Gastroesophageal sphincter (tissue), 4 donors: ENCODE measurements around the gene CDH4. TPM values are rescaled to one million over a fixed set of nuclear protein-coding genes. Genes with fewer than 3 reads are reported as not detected.

Experiments used
- ATAC-seq: fragments of 150-250 bp; one replicate; pipeline ENCODE4 v1.9.1; 2016; ENCODE audit warnings: mild to moderate bottlenecking, moderate library complexity
- H3K27ac ChIP-seq, 4 donors: fragments of 200-600 bp; sonication (generic) in 3 of 4; 1 replicate in 3 of 4; 2 replicates in 1 of 4; pipeline ENCODE4 v1.5.1; 2016 to 2019
- H3K27me3 ChIP-seq: fragments of 200-600 bp; sonication (generic); one replicate; pipeline ENCODE4 v1.5.1; 2019
- H3K36me3 ChIP-seq, 2 donors: fragments of 200-600 bp; sonication (generic); one replicate each; pipeline ENCODE4 v1.5.1; 2019; ENCODE audit warnings: control low read depth in 1 of 2
- H3K4me1 ChIP-seq, 3 donors: fragments of 200-600 bp; sonication (generic); 1 replicate in 2 of 3; 2 replicates in 1 of 3; pipeline ENCODE4 v1.5.1; 2016 to 2019; ENCODE audit warnings: control low read depth in 2 of 3
- H3K4me3 ChIP-seq, 2 donors: fragments of 200-600 bp; sonication (generic); one replicate each; pipeline ENCODE4 v1.5.1; 2019; ENCODE audit warnings: mild to moderate bottlenecking in 1 of 2, moderate library complexity in 1 of 2
- H3K9me3 ChIP-seq, 3 donors: fragments of 200-600 bp; sonication (generic); one replicate each; pipeline ENCODE4 v1.5.1; 2017 to 2019; ENCODE audit warnings: control low read depth in 2 of 3
- EP300 ChIP-seq: sonication (generic); formaldehyde crosslinking; IDR thresholded peaks from one replicate; pipeline ENCODE4 v1.6.1; 2017; ENCODE audit warnings: antibody characterized with exemption, mild to moderate bottlenecking
- POLR2A ChIP-seq, 2 donors: fragments of 450-650 bp; IDR thresholded peaks; one replicate each; pipeline ENCODE4 v1.6.1; 2017; ENCODE audit warnings: antibody characterized with exemption in 2 of 2, mild to moderate bottlenecking in 2 of 2, moderate library complexity in 1 of 2
- POLR2AphosphoS5 ChIP-seq: sonication (generic); formaldehyde crosslinking; IDR thresholded peaks from one replicate; pipeline ENCODE4 v1.6.1; 2017; ENCODE audit warnings: antibody characterized with exemption
- WGBS, 2 donors: methylation state at CpG; one replicate each; pipeline ENCODE4 v1.1.5; 2018; ENCODE audit warnings: low coverage in 1 of 2; 5-methylcytosine and 5-hydroxymethylcytosine counted together
- total RNA-seq, 4 donors: library from RNA; depleted of rRNA; stranded (reverse); fragments of >200 nt; gene quantifications; one replicate each; pipeline ENCODE4 v1.1.0, GENCODE V29; 2016
- TF ChIP-seq, protein P1 (sequence below), 4 experiments: fragments of 200-600 bp in 2 of 4; fragments of 450-650 bp in 2 of 4; sonication (generic) in 1 of 4; IDR thresholded peaks; one replicate each; pipeline ENCODE4 v1.5.1; 2017 to 2019; ENCODE audit warnings: antibody characterized with exemption in 4 of 4, mild to moderate bottlenecking in 2 of 4, moderate library complexity in 2 of 4

CDH4 gene
- total RNA-seq, 4 donors from 2014 or later, result under 0.01 to 1.5 (median 0.42) TPM; not detected in 1

DNA sequence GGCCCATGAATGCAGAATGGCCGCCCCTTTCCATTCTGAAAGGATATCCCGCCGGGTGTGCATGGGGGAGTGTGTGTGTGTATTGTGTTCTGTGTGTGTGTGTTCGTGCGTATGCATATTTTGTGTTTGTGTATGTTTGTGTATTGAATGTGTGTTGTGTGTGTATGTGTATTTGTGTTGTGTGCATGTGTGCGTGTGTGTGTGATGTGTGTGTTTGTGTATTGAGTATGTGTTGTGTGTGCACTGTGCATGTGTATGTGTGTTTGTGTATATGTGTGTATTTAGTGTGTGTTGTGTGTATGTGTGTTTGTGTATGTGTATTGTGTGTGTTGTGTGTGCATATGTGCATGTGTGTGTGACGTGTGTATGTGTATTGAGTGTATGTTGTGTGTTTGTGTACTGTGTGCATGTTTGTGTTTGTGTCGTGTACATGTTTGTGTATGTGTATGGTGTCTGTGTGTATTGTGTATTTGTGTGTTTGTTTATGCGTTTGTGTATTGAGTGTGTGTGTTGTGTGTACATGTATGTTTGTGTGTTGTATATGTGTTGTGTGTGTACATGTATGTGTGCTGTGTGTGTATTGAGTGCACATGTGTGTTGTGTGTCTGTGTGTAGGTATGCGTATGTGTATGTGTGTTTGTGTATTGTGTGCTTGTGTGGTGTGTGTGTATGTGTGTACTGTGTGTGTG, 587.3 kb downstream of the CDH4 start:
- Histone ChIP-seq H3K9me3 (no peaks in the 10 kb centered on the region), H3K4me1 (no peaks in the 10 kb centered on the region), H3K27ac (no peak overlapping the region), H3K4me3 (no peak overlapping the region), H3K27me3 (peaks cover 35% of the 10 kb centered on the region), H3K36me3 (no peaks in the 10 kb centered on the region)
- TF ChIP-seq POLR2A (IDR thresholded peaks at IDR 0.05) (no peak), EP300 (no peak), POLR2AphosphoS5 (no peak)
- TF ChIP-seq, protein P1, sequence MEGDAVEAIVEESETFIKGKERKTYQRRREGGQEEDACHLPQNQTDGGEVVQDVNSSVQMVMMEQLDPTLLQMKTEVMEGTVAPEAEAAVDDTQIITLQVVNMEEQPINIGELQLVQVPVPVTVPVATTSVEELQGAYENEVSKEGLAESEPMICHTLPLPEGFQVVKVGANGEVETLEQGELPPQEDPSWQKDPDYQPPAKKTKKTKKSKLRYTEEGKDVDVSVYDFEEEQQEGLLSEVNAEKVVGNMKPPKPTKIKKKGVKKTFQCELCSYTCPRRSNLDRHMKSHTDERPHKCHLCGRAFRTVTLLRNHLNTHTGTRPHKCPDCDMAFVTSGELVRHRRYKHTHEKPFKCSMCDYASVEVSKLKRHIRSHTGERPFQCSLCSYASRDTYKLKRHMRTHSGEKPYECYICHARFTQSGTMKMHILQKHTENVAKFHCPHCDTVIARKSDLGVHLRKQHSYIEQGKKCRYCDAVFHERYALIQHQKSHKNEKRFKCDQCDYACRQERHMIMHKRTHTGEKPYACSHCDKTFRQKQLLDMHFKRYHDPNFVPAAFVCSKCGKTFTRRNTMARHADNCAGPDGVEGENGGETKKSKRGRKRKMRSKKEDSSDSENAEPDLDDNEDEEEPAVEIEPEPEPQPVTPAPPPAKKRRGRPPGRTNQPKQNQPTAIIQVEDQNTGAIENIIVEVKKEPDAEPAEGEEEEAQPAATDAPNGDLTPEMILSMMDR (IDR thresholded peaks at IDR 0.05), result no peak
- WGBS, 2 donors, result 85% methylated on average over 10 of the region's 10 CpGs
- no peak for ATAC-seq

DNA sequence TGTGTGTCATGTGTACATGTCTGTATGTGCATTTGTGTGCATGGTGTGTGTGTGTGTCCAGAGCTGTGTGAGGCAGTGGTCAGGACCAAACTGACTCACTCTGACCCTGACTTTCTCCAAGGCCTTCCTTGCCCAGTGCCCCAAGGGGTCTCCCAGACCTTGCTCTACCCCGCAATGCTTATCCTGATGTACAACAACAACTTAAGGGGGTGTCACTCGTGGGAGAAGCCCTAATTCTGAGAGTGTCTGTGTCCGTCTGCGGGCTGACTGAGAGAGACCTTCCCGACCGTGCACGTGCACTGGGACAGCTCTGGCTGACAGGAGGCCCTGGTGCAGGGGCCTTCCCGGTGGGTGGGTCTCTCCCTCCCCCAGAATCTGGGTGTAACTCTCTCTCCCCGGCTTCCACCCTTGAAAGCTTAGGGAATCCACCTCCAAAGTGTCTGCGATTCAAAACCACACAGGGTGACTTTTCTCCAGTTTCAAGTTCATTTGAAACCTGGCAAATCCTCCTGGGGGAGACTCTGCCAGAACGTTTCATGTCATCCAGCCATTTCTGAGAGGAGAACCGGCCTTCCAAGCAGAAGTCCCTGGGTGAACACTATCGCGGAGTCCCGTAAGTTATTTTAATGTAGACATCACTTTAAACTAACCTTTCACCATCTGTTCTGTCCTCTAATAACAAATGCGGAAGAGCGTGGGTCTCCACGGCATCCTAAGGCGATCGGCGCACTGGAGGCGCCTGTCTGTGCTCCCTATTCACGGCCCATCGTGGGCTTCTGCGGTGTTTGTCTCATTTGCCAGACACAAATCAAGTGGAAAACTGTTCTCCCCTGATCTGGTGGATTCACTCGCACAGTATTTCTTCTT, 588.1 kb downstream of the CDH4 start:
- ATAC-seq, result no peak
- 40 to 80% methylated on average over 9 to 16 of the region's 26 CpGs for WGBS, 2 donors
- no peak overlapping the region for H3K4me3 ChIP-seq
- no peaks in the 10 kb centered on the region for H3K4me1 ChIP-seq
- H3K27ac ChIP-seq, result no peak overlapping the region
- no peaks in the 10 kb centered on the region for H3K9me3 ChIP-seq
- TF ChIP-seq, protein P1 (IDR thresholded peaks at IDR 0.05), result no peak
- TF ChIP-seq EP300 (no peak), POLR2AphosphoS5 (no peak), POLR2A (IDR thresholded peaks at IDR 0.05) (no peak)
- H3K36me3 ChIP-seq, result no peaks in the 10 kb centered on the region
- peaks cover 43% of the 10 kb centered on the region for H3K27me3 ChIP-seq

DNA sequence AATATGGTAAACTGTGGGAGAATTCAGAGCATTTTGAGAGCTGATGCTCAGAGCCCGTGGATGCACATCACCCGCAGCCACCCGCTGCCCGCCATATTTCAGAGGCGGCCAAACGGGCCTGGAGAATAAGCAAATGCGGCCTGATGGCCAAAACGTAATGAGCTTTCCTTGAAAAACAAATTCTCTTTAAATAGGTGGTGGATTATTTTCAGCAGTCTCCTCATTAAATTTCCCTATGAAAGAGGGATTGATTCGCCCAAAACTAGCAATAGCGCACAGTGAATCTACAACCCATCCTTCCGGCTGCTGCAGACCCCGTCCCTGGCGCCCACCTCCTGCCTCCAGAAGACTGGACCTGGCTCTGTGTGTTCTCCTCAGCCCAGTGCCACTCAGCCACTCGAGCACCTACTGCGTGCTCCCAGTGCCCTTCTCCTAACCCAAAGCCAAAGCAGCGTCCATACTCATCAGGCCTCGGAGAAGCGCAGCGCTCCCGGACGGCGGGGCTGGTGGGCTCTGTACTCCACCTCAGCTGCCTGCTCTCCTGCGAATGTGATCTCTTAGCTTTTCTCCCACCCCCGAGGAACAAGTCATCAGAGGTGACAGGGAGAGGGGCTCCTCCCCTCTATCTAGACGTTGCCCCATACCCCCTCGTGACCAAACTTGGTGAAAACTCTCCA, 588.9 kb downstream of the CDH4 start:
- Histone ChIP-seq H3K27me3 (peaks cover 50% of the 10 kb centered on the region), H3K36me3 (no peaks in the 10 kb centered on the region)

DNA sequence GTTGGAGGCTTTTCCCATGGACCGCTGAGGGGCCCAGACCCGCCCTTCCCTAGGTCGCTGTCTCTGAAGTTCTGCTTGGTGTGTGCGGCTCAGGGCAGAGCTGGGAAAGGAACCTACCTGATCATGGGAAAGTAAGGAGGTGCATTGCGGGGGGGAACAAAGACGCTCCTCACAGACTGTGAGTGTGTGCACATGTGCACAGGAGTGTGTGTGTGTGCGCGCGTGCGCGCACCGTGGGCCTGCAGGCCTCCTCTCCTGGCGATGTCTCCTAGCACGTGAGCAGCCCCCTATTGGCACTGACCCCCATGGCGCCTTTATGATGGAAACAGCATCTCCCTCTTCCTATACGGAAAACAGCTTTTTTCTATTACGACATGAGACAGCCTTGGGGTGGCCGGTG, 589.5 kb downstream of the CDH4 start:
- 79 to 80% methylated on average over 4 to 5 of the region's 18 CpGs for WGBS, 2 donors
- no peak for ATAC-seq
- no peaks in the 10 kb centered on the region for H3K36me3 ChIP-seq

More for the DNA sequence above, 588.9 kb downstream of the CDH4 start:
- Histone ChIP-seq H3K9me3 (no peaks in the 10 kb centered on the region), H3K27ac (no peak overlapping the region), H3K4me1 (no peaks in the 10 kb centered on the region), H3K4me3 (no peak overlapping the region)
- no peak for TF ChIP-seq EP300
- TF ChIP-seq, protein P1 (IDR thresholded peaks at IDR 0.05), result no peak
- TF ChIP-seq POLR2A (IDR thresholded peaks at IDR 0.05), result no peak
- no peak for TF ChIP-seq POLR2AphosphoS5
- 86 to 88% methylated on average over 7 to 8 of the region's 26 CpGs for WGBS, 2 donors
- ATAC-seq, result no peak

More for the DNA sequence above, 589.5 kb downstream of the CDH4 start:
- TF ChIP-seq, protein P1 (IDR thresholded peaks at IDR 0.05), result no peak
- TF ChIP-seq POLR2A (IDR thresholded peaks at IDR 0.05), result no peak
- no peak for TF ChIP-seq POLR2AphosphoS5
- no peak for TF ChIP-seq EP300
- Histone ChIP-seq H3K9me3 (no peaks in the 10 kb centered on the region), H3K4me3 (no peak overlapping the region), H3K27me3 (peaks cover 56% of the 10 kb centered on the region), H3K27ac (no peak overlapping the region), H3K4me1 (no peaks in the 10 kb centered on the region)
